NCI-H2196 (cell line): ENCODE data around the gene SERPINB3.
"Not testable (repeated sequence)": the region's sequence is repeated elsewhere in the genome, so short reads cannot be mapped to it uniquely, and the experiment has no call there.

ENCODE experiments used
- DNase-seq: peaks from one replicate; lab custom pipeline; 2025; ENCODE audit not compliant: unreplicated experiment; lab: John Stamatoyannopoulos, UW

Gene SERPINB3

GRCh38 chr18:63661750-63662149, at the start of gene SERPINB3:
Gene SERPINB3, minus strand, starts transcription at chr18:63661893. Its CDS starts 677 bp downstream, at chr18:63661216.
- not testable (repeated sequence) for DNase-seq

- no peak for DNase-seq
These were observed 47.0 kb upstream of the SERPINB3 start for GRCh38 chr18:63708650-63709049.

- no peak for DNase-seq
These were observed 46.1 kb upstream of the SERPINB3 start for GRCh38 chr18:63707816-63708215.

GRCh38 chr18:63705401-63705800, 43.7 kb upstream of the SERPINB3 start:
- DNase-seq, result no peak

GRCh38 chr18:63702660-63703059, 41.0 kb upstream of the SERPINB3 start, which contains the start of gene SERPINB11:
Gene SERPINB11, plus strand, starts transcription at chr18:63702960. Its CDS starts 7,234 bp downstream, at chr18:63710194.
- no peak for DNase-seq

GRCh38 chr18:63701952-63702351, 40.3 kb upstream of the SERPINB3 start:
- DNase-seq, result no peak

- no peak for DNase-seq
These were observed 38.8 kb upstream of the SERPINB3 start for GRCh38 chr18:63700501-63700900.

- DNase-seq, result no peak
These were observed 35.5 kb upstream of the SERPINB3 start for GRCh38 chr18:63697097-63697660.

GRCh38 chr18:63689064-63689463, 27.4 kb upstream of the SERPINB3 start:
- DNase-seq, result no peak

GRCh38 chr18:63686871-63687270, 25.2 kb upstream of the SERPINB3 start:
- no peak for DNase-seq

- no peak for DNase-seq
These were observed 23.0 kb upstream of the SERPINB3 start for GRCh38 chr18:63684718-63685117.

GRCh38 chr18:63683890-63684289, 22.2 kb upstream of the SERPINB3 start:
- DNase-seq, result no peak

- no peak for DNase-seq
These were observed 21.5 kb upstream of the SERPINB3 start for GRCh38 chr18:63683152-63683551.

GRCh38 chr18:63681449-63682340, 20.0 kb upstream of the SERPINB3 start:
- peak; percentile 70 for DNase-seq

- no peak for DNase-seq
These were observed 18.3 kb upstream of the SERPINB3 start for GRCh38 chr18:63679820-63680606.

GRCh38 chr18:63677500-63678225, 16.0 kb upstream of the SERPINB3 start:
- DNase-seq, result no peak

- peak; percentile 18 for DNase-seq
These were observed 15.0 kb upstream of the SERPINB3 start for GRCh38 chr18:63676526-63677323.

- DNase-seq, result no peak
These were observed 2.9 kb upstream of the SERPINB3 start for GRCh38 chr18:63664571-63664970.

GRCh38 chr18:63658920-63659319, 2.8 kb downstream of the SERPINB3 start:
- not testable (repeated sequence) for DNase-seq

GRCh38 chr18:63650271-63650670, 11.4 kb downstream of the SERPINB3 start:
- not testable (repeated sequence) for DNase-seq
